HepG2 (cell line): ENCODE data around the gene NOP9. TPM values are rescaled to one million over a fixed set of nuclear protein-coding genes. Genes with fewer than 3 reads are reported as not detected.

Source experiments
- ADNP ChIP-seq: sonication (generic); formaldehyde crosslinking; IDR thresholded peaks from 2 replicates; pipeline ENCODE4 v1.4.0; 2020; ENCODE audit warnings: missing genetic modification reagents
- ARNTL ChIP-seq: sonication (generic); formaldehyde crosslinking; IDR thresholded peaks from 2 replicates; pipeline ENCODE4 v1.4.0; 2020; ENCODE audit warnings: mild to moderate bottlenecking, missing genetic modification reagents
- HNRNPLL ChIP-seq: fragments of 200-400 bp; formaldehyde crosslinking; IDR thresholded peaks from 2 replicates; pipeline ENCODE4 v1.6.1; 2017; ENCODE audit warnings: mild to moderate bottlenecking, low read depth, low read length; ENCODE audit not compliant: poor library complexity, severe bottlenecking
- KAT2B ChIP-seq: fragments of 150-350 bp; IDR thresholded peaks from 2 replicates; pipeline ENCODE4 v1.6.1; 2014; ENCODE audit warnings: low read depth, low read length, borderline replicate concordance
- LCORL ChIP-seq, 2 experiments: fragments of 450-650 bp in 1 of 2; sonication (generic) in 1 of 2; formaldehyde crosslinking in 1 of 2; IDR thresholded peaks; 2 replicates each; pipeline versions ENCODE4 v1.5.0 to v1.6.1; 2017 to 2020; ENCODE audit warnings: antibody characterized with exemption in 1 of 2, missing genetic modification reagents in 1 of 2
- MED8 ChIP-seq: sonication (generic); formaldehyde crosslinking; IDR thresholded peaks from 2 replicates; pipeline ENCODE4 v1.8.1; 2023; ENCODE audit warnings: mild to moderate bottlenecking, missing genetic modification reagents; ENCODE audit not compliant: insufficient replicate concordance
- NFRKB ChIP-seq: fragments of 450-650 bp; IDR thresholded peaks from 2 replicates; pipeline ENCODE4 v1.6.1; 2017
- NR2F2 ChIP-seq: IDR thresholded peaks from 2 replicates; pipeline ENCODE4 v1.6.1; 2012; ENCODE audit warnings: low read depth, inconsistent platforms, borderline replicate concordance
- PAX8 ChIP-seq: sonication (generic); formaldehyde crosslinking; IDR thresholded peaks from 2 replicates; pipeline ENCODE4 v1.8.0; 2022; ENCODE audit warnings: mild to moderate bottlenecking, missing genetic modification reagents, borderline replicate concordance
- TBP ChIP-seq: sonication (generic); formaldehyde crosslinking; IDR thresholded peaks from 2 replicates; pipeline ENCODE4 v1.5.0; 2020; ENCODE audit warnings: missing genetic modification reagents
- TCF7 ChIP-seq: sonication (generic); IDR thresholded peaks from 2 replicates; pipeline ENCODE4 v1.6.1; 2016; ENCODE audit warnings: antibody characterized with exemption, low read depth
- XRCC5 ChIP-seq: fragments of 200-400 bp; formaldehyde crosslinking; optimal IDR thresholded peaks from 2 replicates; pipeline ENCODE3; 2017; ENCODE audit warnings: mild to moderate bottlenecking, low read length
- ZFP82 ChIP-seq: sonication (generic); formaldehyde crosslinking; IDR thresholded peaks from 2 replicates; pipeline ENCODE4 v1.5.1; 2020; ENCODE audit warnings: mild to moderate bottlenecking, missing genetic modification reagents, borderline replicate concordance
- ZMYM2 ChIP-seq: sonication (generic); formaldehyde crosslinking; IDR thresholded peaks from 2 replicates; pipeline ENCODE4 v1.8.0; 2022; ENCODE audit warnings: mild to moderate bottlenecking, missing genetic modification reagents
- ZNF44 ChIP-seq: sonication (generic); formaldehyde crosslinking; IDR thresholded peaks from 2 replicates; pipeline ENCODE4 v1.5.1; 2020; ENCODE audit warnings: mild to moderate bottlenecking, missing genetic modification reagents
- ZNF460 ChIP-seq: sonication (generic); formaldehyde crosslinking; IDR thresholded peaks from 2 replicates; pipeline ENCODE4 v1.5.1; 2020; ENCODE audit warnings: missing genetic modification reagents, mild to moderate bottlenecking, borderline replicate concordance
- ZSCAN12 ChIP-seq: sonication (generic); formaldehyde crosslinking; IDR thresholded peaks from 2 replicates; pipeline ENCODE4 v1.9.0; 2021; ENCODE audit warnings: mild to moderate bottlenecking, missing genetic modification reagents
- polyA plus RNA-seq, 8 experiments: library from polyadenylated mRNA; depleted of rRNA in 3 of 8; stranded (reverse) in 7 of 8; unstranded in 1 of 8; fragments of >200 nt; fragmentation: Illumina TruSeq in 4 of 8; extraction: Trizol in 4 of 8; gene quantifications; 2 replicates each; pipeline versions ENCODE4 v1.2.1 to v1.2.3, GENCODE V29; 2011 to 2016; ENCODE audit warnings: low read depth in 4 of 8, missing spikeins in 1 of 8, mixed read lengths in 1 of 8; ENCODE audit not compliant: insufficient read depth in 1 of 8
- total RNA-seq, 5 experiments: library from RNA; depleted of rRNA; stranded (reverse); fragments of >200 nt; fragmentation: Illumina TruSeq; extraction: Trizol; gene quantifications; 2 replicates each; pipeline ENCODE4 v1.2.3, GENCODE V29; 2016; ENCODE audit warnings: low read depth in 1 of 5
- TF ChIP-seq, protein P1 (sequence below): sonication (generic); formaldehyde crosslinking; IDR thresholded peaks from 2 replicates; pipeline ENCODE4 v1.4.0; 2020; ENCODE audit warnings: mild to moderate bottlenecking, missing genetic modification reagents
- TF ChIP-seq, protein P2 (sequence below): IDR thresholded peaks from 2 replicates; pipeline ENCODE4 v1.6.1; 2016; ENCODE audit warnings: missing compliant biosample characterization, missing genetic modification reagents, borderline replicate concordance
- TF ChIP-seq, protein P3 (sequence below): IDR thresholded peaks from 2 replicates; pipeline ENCODE4 v1.6.1; 2016

Gene NOP9
- total and polyA plus RNA-seq, 2 of the 13 experiments (the other 11 are each of a cell fraction or from before 2014, with no cell fraction given), result 24.5 to 61.6 TPM

DNA sequence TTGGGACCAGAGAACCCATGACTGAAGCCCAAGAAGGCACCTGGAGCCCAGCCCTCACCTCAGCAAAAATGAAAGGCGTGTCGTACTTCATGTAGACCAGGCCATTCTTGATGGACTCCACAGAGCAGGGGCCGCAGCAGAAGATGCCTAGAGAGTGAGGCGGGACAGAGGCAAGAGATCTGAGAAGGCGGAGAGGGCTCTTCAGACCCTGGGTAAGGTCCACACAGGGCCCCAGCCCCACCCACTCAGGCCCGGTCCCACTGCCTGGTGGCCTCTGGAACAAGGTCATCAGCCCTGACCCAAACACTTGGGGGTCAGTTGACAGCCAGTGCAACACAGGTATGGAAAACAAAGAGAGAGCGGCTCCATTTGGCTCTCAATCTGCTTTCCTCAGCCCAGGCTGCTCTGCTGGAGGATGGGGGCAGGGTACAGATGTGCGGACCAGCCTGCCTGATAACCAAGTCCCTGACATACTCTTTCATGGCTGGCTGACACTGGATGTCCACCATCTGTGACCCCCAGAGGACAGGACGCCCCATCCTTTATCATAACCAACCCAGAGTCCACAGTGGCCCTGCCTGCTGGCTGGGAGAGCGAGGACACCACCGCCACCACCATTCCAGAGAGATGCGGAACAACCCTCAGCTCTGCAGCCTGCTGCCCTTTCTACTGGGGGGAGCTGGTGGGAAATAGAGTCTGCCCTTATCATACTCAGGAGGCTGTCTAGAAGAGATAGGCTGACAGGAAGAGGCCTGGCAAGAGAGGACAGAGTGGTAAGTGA is 43.5 kb upstream of the NOP9 start (continued):
- TF ChIP-seq NR2F2, result peak; percentile 86
- TF ChIP-seq ZNF460 (CRISPR knock-in tag), result no peak; the same call in 1 of the 2 replicates
- TF ChIP-seq ZFP82 (CRISPR knock-in tag), result no peak
- no peak for TF ChIP-seq ZNF44
- no peak for TF ChIP-seq TBP (CRISPR knock-in tag)
- no peak for TF ChIP-seq NFRKB
- no peak for TF ChIP-seq LCORL (IDR thresholded peaks at IDR 0.05)
- peak; percentile 82 for TF ChIP-seq LCORL (CRISPR knock-in tag; IDR thresholded peaks at IDR 0.05)
- TF ChIP-seq TCF7, result no peak
- no peak for TF ChIP-seq KAT2B
- TF ChIP-seq, protein P1, sequence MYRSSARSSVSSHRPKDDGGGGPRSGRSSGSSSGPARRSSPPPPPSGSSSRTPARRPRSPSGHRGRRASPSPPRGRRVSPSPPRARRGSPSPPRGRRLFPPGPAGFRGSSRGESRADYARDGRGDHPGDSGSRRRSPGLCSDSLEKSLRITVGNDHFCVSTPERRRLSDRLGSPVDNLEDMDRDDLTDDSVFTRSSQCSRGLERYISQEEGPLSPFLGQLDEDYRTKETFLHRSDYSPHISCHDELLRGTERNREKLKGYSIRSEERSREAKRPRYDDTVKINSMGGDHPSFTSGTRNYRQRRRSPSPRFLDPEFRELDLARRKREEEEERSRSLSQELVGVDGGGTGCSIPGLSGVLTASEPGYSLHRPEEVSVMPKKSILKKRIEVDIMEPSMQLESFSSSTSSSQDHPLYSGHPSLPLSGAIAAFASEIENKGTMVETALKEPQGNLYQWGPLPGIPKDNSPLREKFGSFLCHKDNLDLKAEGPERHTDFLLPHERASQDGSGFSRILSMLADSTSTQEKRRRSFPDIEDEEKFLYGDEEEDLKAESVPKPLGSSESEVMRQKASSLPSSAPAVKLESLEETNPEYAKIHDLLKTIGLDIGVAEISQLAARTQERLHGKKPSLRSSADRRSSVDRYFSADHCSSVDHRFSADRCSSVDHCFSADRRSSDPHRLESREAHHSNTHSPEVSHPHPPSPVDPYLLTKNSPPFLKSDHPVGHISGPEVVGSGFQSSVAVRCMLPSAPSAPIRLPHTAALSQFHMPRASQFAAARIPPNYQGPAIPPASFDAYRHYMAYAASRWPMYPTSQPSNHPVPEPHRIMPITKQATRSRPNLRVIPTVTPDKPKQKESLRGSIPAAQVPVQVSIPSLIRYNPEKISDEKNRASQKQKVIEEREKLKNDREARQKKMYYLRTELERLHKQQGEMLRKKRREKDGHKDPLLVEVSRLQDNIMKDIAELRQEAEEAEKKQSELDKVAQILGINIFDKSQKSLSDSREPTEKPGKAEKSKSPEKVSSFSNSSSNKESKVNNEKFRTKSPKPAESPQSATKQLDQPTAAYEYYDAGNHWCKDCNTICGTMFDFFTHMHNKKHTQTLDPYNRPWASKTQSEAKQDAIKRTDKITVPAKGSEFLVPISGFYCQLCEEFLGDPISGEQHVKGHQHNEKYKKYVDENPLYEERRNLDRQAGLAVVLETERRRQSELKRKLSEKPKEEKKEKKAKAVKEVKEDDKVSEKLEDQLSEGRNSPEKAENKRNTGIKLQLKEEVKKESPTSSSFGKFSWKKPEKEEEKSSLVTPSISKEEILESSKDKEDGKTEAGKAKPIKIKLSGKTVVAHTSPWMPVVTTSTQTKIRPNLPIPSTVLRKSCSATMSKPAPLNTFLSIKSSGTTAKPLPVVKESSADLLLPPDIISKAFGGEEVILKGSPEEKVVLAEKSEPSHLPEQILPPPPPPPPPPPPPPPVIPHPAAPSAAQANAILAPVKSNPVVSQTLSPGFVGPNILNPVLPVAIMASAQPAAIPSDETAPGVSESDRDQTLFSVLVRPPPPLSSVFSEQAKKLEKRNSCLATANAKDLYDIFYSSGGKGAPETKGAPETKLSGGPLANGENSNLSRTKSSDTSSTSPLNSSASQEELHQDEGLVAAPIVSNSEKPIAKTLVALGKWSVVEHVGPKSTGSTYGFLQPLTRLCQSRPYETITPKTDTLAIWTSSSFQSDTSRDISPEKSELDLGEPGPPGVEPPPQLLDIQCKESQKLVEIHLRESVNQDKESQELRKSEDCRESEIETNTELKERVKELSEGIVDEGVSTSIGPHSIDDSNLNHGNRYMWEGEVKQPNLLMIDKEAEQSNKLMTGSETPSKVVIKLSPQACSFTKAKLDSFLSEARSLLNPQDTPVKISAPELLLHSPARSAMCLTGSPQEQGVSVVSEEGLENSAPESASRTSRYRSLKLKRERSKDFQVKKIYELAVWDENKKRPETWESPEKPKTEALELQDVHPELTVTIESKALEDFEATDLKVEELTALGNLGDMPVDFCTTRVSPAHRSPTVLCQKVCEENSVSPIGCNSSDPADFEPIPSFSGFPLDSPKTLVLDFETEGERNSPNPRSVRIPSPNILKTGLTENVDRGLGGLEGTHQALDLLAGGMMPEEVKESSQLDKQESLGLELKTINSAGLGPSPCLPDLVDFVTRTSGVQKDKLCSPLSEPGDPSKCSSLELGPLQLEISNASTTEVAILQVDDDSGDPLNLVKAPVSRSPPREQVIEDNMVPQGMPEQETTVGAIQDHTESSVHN (CRISPR knock-in tag), result peak; percentile 91
- peak; percentile 61; the same call in 1 of the 2 replicates for TF ChIP-seq PAX8 (CRISPR knock-in tag)
- no peak for TF ChIP-seq ZMYM2 (CRISPR knock-in tag)
- TF ChIP-seq ZSCAN12 (CRISPR knock-in tag), result no peak
- no peak for TF ChIP-seq HNRNPLL
- no peak for TF ChIP-seq ADNP (CRISPR knock-in tag)
- TF ChIP-seq XRCC5, result no peak
- TF ChIP-seq, protein P2, sequence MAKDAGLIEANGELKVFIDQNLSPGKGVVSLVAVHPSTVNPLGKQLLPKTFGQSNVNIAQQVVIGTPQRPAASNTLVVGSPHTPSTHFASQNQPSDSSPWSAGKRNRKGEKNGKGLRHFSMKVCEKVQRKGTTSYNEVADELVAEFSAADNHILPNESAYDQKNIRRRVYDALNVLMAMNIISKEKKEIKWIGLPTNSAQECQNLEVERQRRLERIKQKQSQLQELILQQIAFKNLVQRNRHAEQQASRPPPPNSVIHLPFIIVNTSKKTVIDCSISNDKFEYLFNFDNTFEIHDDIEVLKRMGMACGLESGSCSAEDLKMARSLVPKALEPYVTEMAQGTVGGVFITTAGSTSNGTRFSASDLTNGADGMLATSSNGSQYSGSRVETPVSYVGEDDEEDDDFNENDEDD (CRISPR knock-in tag), result no peak
- no peak for TF ChIP-seq MED8 (CRISPR knock-in tag)
- TF ChIP-seq, protein P3, sequence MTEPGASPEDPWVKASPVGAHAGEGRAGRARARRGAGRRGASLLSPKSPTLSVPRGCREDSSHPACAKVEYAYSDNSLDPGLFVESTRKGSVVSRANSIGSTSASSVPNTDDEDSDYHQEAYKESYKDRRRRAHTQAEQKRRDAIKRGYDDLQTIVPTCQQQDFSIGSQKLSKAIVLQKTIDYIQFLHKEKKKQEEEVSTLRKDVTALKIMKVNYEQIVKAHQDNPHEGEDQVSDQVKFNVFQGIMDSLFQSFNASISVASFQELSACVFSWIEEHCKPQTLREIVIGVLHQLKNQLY (CRISPR knock-in tag), result 0 out of 2 replicates have a peak, but pooled peaks have one; percentile 11
- TF ChIP-seq ARNTL, result 0 out of 2 replicates have a peak, but pooled peaks have one; percentile 36
